Measurements from ENCODE around the gene LCN1. TPM values are rescaled to one million over a fixed set of nuclear protein-coding genes. Genes with fewer than 3 reads are reported as not detected.

The LCN1 gene
- total RNA-seq, 1 donor from 2014 or later: not detected

DNA sequence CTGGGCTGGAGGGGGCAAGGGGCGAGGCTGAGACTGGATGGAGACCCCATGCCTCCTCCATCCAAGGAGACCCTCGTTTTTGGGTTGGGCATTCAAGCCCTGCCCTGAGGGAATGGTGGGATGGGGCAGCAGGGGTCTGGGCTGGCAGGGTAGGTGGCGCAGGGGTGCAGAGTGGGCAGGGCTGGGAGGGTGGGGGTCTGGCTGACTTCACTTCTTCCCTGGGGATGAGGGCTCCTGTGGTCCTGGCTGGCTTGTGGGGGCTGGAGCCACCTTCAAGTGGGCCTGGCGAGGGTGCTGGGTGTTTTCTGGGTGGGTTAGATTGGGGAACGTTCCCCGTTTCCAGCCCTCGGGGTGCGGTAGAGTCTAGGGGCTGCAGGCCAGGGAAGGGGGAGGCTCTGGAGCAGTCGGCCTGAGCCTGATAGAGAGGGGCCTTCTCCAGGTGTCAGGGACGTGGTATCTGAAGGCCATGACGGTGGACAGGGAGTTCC is 412 bp downstream of the LCN1 start:
- H3K4me3 Mint-ChIP-seq (ENCODE audit: unreplicated experiment): no peak overlapping the region

GRCh38 chr9:135522137-135522877 is 1.1 kb downstream of the LCN1 start:
- Mint-ChIP-seq H3K9me3 (ENCODE audit: unreplicated experiment) (no peaks in the 10 kb centered on the region), H3K4me1 (ENCODE audit: unreplicated experiment) (no peaks in the 10 kb centered on the region), H3K27me3 (ENCODE audit: unreplicated experiment) (peaks cover 4% of the 10 kb centered on the region), H3K4me3 (ENCODE audit: unreplicated experiment) (no peak overlapping the region), H3K27ac (ENCODE audit: unreplicated experiment) (no peak overlapping the region), H3K36me3 (ENCODE audit: unreplicated experiment) (no peaks in the 10 kb centered on the region)
- peak; percentile 76 for DNase-seq (ENCODE audit: extremely low spot score, unreplicated experiment)
- TF ChIP-seq CTCF (IDR thresholded peaks at IDR 0.05): no peak

More for the DNA sequence above, 412 bp downstream of the LCN1 start:
- Mint-ChIP-seq H3K36me3 (ENCODE audit: unreplicated experiment) (no peaks in the 10 kb centered on the region), H3K27ac (ENCODE audit: unreplicated experiment) (no peak overlapping the region), H3K9me3 (ENCODE audit: unreplicated experiment) (no peaks in the 10 kb centered on the region), H3K27me3 (ENCODE audit: unreplicated experiment) (peaks cover 4% of the 10 kb centered on the region), H3K4me1 (ENCODE audit: unreplicated experiment) (no peaks in the 10 kb centered on the region)
- TF ChIP-seq CTCF (IDR thresholded peaks at IDR 0.05): no peak
- DNase-seq (ENCODE audit: extremely low spot score, unreplicated experiment): peak; percentile 78

GRCh38 chr9:135522931-135523330 is 1.7 kb downstream of the LCN1 start:
- DNase-seq (ENCODE audit: extremely low spot score, unreplicated experiment): peak; percentile 80
- Mint-ChIP-seq H3K4me3 (ENCODE audit: unreplicated experiment) (no peak overlapping the region), H3K9me3 (ENCODE audit: unreplicated experiment) (no peaks in the 10 kb centered on the region), H3K4me1 (ENCODE audit: unreplicated experiment) (no peaks in the 10 kb centered on the region), H3K27ac (ENCODE audit: unreplicated experiment) (no peak overlapping the region), H3K27me3 (ENCODE audit: unreplicated experiment) (peaks cover 2% of the 10 kb centered on the region), H3K36me3 (ENCODE audit: unreplicated experiment) (no peaks in the 10 kb centered on the region)
- TF ChIP-seq CTCF (IDR thresholded peaks at IDR 0.05): no peak

DNA sequence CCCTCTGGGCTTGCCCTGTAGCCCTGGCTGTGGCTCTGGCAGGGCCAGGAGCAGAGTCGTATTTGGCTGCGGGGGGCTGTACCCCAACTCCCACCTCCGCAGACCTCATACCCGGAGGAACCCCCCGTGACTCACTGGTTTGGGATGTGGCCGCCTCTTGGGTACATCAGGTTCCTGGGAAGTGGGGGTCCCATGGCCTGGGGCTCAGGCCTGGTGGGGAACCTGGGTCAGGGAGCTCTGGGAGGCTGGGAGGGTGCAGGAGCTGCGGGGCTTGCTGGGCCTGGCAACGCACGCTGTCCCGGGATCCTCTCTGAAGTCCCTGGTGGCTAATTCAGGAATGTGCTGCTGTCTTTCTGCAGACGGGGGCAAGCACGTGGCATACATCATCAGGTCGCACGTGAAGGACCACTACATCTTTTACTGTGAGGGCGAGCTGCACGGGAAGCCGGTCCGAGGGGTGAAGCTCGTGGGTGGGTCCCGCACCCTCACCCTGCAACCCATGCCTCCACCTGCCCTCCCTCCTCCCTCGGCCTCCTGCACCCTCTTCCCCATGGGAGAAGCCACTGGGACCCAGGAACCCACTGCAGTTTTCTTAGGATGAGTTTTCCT is 2.4 kb downstream of the LCN1 start:
- H3K27me3 Mint-ChIP-seq (ENCODE audit: unreplicated experiment): no peaks in the 10 kb centered on the region
- no peaks in the 10 kb centered on the region for H3K36me3 Mint-ChIP-seq (ENCODE audit: unreplicated experiment)
- no peak overlapping the region for H3K4me3 Mint-ChIP-seq (ENCODE audit: unreplicated experiment)
- no peak for TF ChIP-seq CTCF (IDR thresholded peaks at IDR 0.05)
- no peaks in the 10 kb centered on the region for H3K4me1 Mint-ChIP-seq (ENCODE audit: unreplicated experiment)
- no peaks in the 10 kb centered on the region for H3K9me3 Mint-ChIP-seq (ENCODE audit: unreplicated experiment)
- no peak overlapping the region for H3K27ac Mint-ChIP-seq (ENCODE audit: unreplicated experiment)
- DNase-seq (ENCODE audit: extremely low spot score, unreplicated experiment): peak; percentile 78

- Mint-ChIP-seq H3K36me3 (ENCODE audit: unreplicated experiment) (no peaks in the 10 kb centered on the region), H3K9me3 (ENCODE audit: unreplicated experiment) (no peaks in the 10 kb centered on the region), H3K4me3 (ENCODE audit: unreplicated experiment) (no peak overlapping the region), H3K27ac (ENCODE audit: unreplicated experiment) (no peak overlapping the region), H3K27me3 (ENCODE audit: unreplicated experiment) (no peaks in the 10 kb centered on the region), H3K4me1 (ENCODE audit: unreplicated experiment) (no peaks in the 10 kb centered on the region)
- TF ChIP-seq CTCF (IDR thresholded peaks at IDR 0.05): no peak
- DNase-seq (ENCODE audit: extremely low spot score, unreplicated experiment): peak; percentile 80
Observed at GRCh38 chr9:135524130-135524861, 3.1 kb downstream of the LCN1 start.

Data from osteocyte (in vitro differentiated cells).